ENCODE measurements around the gene DOCK6.

Gene DOCK6

GRCh38 chr19:11242864-11243797, 19.2 kb downstream of the DOCK6 start:
- DNase-seq, result peak; percentile 55

GRCh38 chr19:11242025-11242424, 20.3 kb downstream of the DOCK6 start:
- DNase-seq, result no peak

- DNase-seq, result no peak
Observed at GRCh38 chr19:11240008-11240444, 22.3 kb downstream of the DOCK6 start.

GRCh38 chr19:11239377-11240000, 22.8 kb downstream of the DOCK6 start, which contains the start of gene ANGPTL8:
TSS of gene ANGPTL8 (plus strand) at chr19:11239619. CDS start at chr19:11239638, 19 bp downstream.
- DNase-seq, result no peak

- no peak for DNase-seq
Observed at GRCh38 chr19:11238781-11239376, 23.4 kb downstream of the DOCK6 start.

- no peak for DNase-seq
Observed at GRCh38 chr19:11238041-11238440, 24.3 kb downstream of the DOCK6 start.

- no peak for DNase-seq
Observed at GRCh38 chr19:11237321-11237720, 25.0 kb downstream of the DOCK6 start.

GRCh38 chr19:11236324-11237301, 25.7 kb downstream of the DOCK6 start:
- DNase-seq, result no peak

GRCh38 chr19:11234486-11235075, 27.7 kb downstream of the DOCK6 start:
- no peak for DNase-seq

GRCh38 chr19:11233073-11233472, 29.3 kb downstream of the DOCK6 start:
- no peak for DNase-seq

- no peak for DNase-seq
Observed at GRCh38 chr19:11232555-11232954, 29.8 kb downstream of the DOCK6 start.

GRCh38 chr19:11230621-11231386, 31.5 kb downstream of the DOCK6 start:
- DNase-seq, result no peak

- peak; percentile 7 for DNase-seq
Observed at GRCh38 chr19:11227195-11227886, 35.0 kb downstream of the DOCK6 start.

GRCh38 chr19:11226716-11227166, 35.6 kb downstream of the DOCK6 start:
- DNase-seq, result no peak

- no peak for DNase-seq
Observed at GRCh38 chr19:11225815-11226214, 36.5 kb downstream of the DOCK6 start.

GRCh38 chr19:11225172-11225571, 37.2 kb downstream of the DOCK6 start:
- DNase-seq, result no peak

- DNase-seq, result no peak
Observed at GRCh38 chr19:11224429-11224828, 37.9 kb downstream of the DOCK6 start.

- DNase-seq, result no peak
Observed at GRCh38 chr19:11223200-11223599, 39.1 kb downstream of the DOCK6 start.

- no peak for DNase-seq
Observed at GRCh38 chr19:11221082-11221598, 41.2 kb downstream of the DOCK6 start.

- no peak for DNase-seq
Observed at GRCh38 chr19:11214387-11214786, 47.9 kb downstream of the DOCK6 start.

Data from NCI-H1436 (cell line).